SK-N-SH treated with all-trans-retinoic acid at 6 μM for 48 hours (cell line): ENCODE data around the gene CDKN2C.

Experiments used
- ATAC-seq: fragments of 200-7000 bp; cut with Tn5 transposase; 3 replicates; pipeline ENCODE4 v1.9.1; 2020; ENCODE audit warnings: mild to moderate bottlenecking, moderate library complexity
- BACH2 ChIP-seq: fragments of 250-450 bp; sonication (Bioruptor Pico); IDR thresholded peaks from 2 replicates; pipeline ENCODE4 v1.9.0; 2021; ENCODE audit warnings: mild to moderate bottlenecking, borderline replicate concordance
- CREB5 ChIP-seq: fragments of 250-450 bp; sonication (Bioruptor Pico); IDR thresholded peaks from 2 replicates; pipeline ENCODE4 v1.5.1; 2020; ENCODE audit warnings: low read depth, mild to moderate bottlenecking, moderate library complexity
- CSDC2 ChIP-seq: fragments of 250-450 bp; sonication (Bioruptor Pico); IDR thresholded peaks from 2 replicates; pipeline ENCODE4 v1.5.0; 2020; ENCODE audit warnings: mild to moderate bottlenecking, moderate library complexity
- CSRNP3 ChIP-seq: fragments of 250-450 bp; sonication (Bioruptor Pico); IDR thresholded peaks from 2 replicates; pipeline ENCODE4 v1.5.1; 2021; ENCODE audit warnings: mild to moderate bottlenecking, moderate library complexity
- ESRRG ChIP-seq: fragments of 250-450 bp; sonication (Bioruptor Pico); IDR thresholded peaks from 2 replicates; pipeline ENCODE4 v1.6.1; 2021; ENCODE audit warnings: mild to moderate bottlenecking
- GLIS3 ChIP-seq: fragments of 250-450 bp; sonication (Bioruptor Pico); IDR thresholded peaks from 2 replicates; pipeline ENCODE4 v1.5.0; 2020; ENCODE audit warnings: mild to moderate bottlenecking, moderate library complexity
- ISL1 ChIP-seq: fragments of 250-450 bp; sonication (Bioruptor Pico); IDR thresholded peaks from 2 replicates; pipeline ENCODE4 v2.1.2; 2022; ENCODE audit warnings: mild to moderate bottlenecking, moderate library complexity
- OSR1 ChIP-seq: fragments of 250-450 bp; sonication (Bioruptor Pico); IDR thresholded peaks from 2 replicates; pipeline ENCODE4 v1.8.0; 2022; ENCODE audit warnings: moderate library complexity, mild to moderate bottlenecking, inconsistent platforms
- PATZ1 ChIP-seq: fragments of 250-450 bp; sonication (Bioruptor Pico); IDR thresholded peaks from 2 replicates; pipeline ENCODE4 v1.8.0; 2020; ENCODE audit warnings: mild to moderate bottlenecking, moderate library complexity, borderline replicate concordance
- POU6F1 ChIP-seq: fragments of 250-450 bp; sonication (Bioruptor Pico); IDR thresholded peaks from 2 replicates; pipeline ENCODE4 v1.8.0; 2021; ENCODE audit warnings: low read depth, mild to moderate bottlenecking, moderate library complexity, borderline replicate concordance
- PPARA ChIP-seq: fragments of 250-450 bp; sonication (Bioruptor Pico); IDR thresholded peaks from 2 replicates; pipeline ENCODE4 v1.5.0; 2020; ENCODE audit warnings: mild to moderate bottlenecking, borderline replicate concordance
- RARB ChIP-seq: fragments of 250-450 bp; sonication (Bioruptor Pico); IDR thresholded peaks from 2 replicates; pipeline ENCODE4 v1.8.0; 2021; ENCODE audit warnings: mild to moderate bottlenecking, moderate library complexity
- TOX ChIP-seq: fragments of 250-450 bp; sonication (Bioruptor Pico); IDR thresholded peaks from 2 replicates; pipeline ENCODE4 v1.8.0; 2021; ENCODE audit warnings: mild to moderate bottlenecking, moderate library complexity, borderline replicate concordance
- TSHZ2 ChIP-seq: fragments of 250-450 bp; sonication (Bioruptor Pico); IDR thresholded peaks from 2 replicates; pipeline ENCODE4 v1.5.0; 2020; ENCODE audit warnings: mild to moderate bottlenecking, moderate library complexity
- ZNF565 ChIP-seq: fragments of 450-650 bp; formaldehyde crosslinking; conservative IDR thresholded peaks from 2 replicates; pipeline ENCODE4 v1.5.0; 2020; ENCODE audit warnings: low read depth, mild to moderate bottlenecking, moderate library complexity
- ZNF70 ChIP-seq: fragments of 450-650 bp; formaldehyde crosslinking; IDR thresholded peaks from 2 replicates; pipeline ENCODE4 v1.5.0; 2020; ENCODE audit warnings: mild to moderate bottlenecking, moderate library complexity
- ZNF8 ChIP-seq: fragments of 450-650 bp; formaldehyde crosslinking; IDR thresholded peaks from 2 replicates; pipeline ENCODE4 v1.5.0; 2020; ENCODE audit warnings: mild to moderate bottlenecking, moderate library complexity

Gene CDKN2C

GRCh38 chr1:50978144-50978851, 8.3 kb downstream of the CDKN2C start:
- peak; percentile 50 for ATAC-seq
- no peak for TF ChIP-seq RARB (CRISPR knock-in tag)
- no peak for TF ChIP-seq GLIS3 (CRISPR knock-in tag)
- TF ChIP-seq POU6F1 (CRISPR knock-in tag): no peak
- no peak for TF ChIP-seq TSHZ2 (CRISPR knock-in tag)
- TF ChIP-seq CSDC2 (CRISPR knock-in tag): no peak
- no peak for TF ChIP-seq CSRNP3 (CRISPR knock-in tag)
- TF ChIP-seq ZNF70 (CRISPR knock-in tag): no peak
- no peak for TF ChIP-seq TOX (CRISPR knock-in tag)
- TF ChIP-seq ESRRG (CRISPR knock-in tag): no peak
- no peak for TF ChIP-seq OSR1 (CRISPR knock-in tag)
- TF ChIP-seq CREB5 (CRISPR knock-in tag): no peak
- TF ChIP-seq PATZ1 (CRISPR knock-in tag): no peak
- TF ChIP-seq ZNF565 (CRISPR knock-in tag): no peak
- TF ChIP-seq ZNF8 (CRISPR knock-in tag): no peak
- TF ChIP-seq ISL1 (CRISPR knock-in tag): no peak
- no peak for TF ChIP-seq PPARA (CRISPR knock-in tag)
- TF ChIP-seq, all 23 proteins: peak for 0

GRCh38 chr1:50978852-50979781, 9.1 kb downstream of the CDKN2C start:
- no peak for TF ChIP-seq TOX (CRISPR knock-in tag)
- no peak for TF ChIP-seq GLIS3 (CRISPR knock-in tag)
- TF ChIP-seq OSR1 (CRISPR knock-in tag): no peak
- TF ChIP-seq ZNF8 (CRISPR knock-in tag): no peak
- TF ChIP-seq ZNF565 (CRISPR knock-in tag): no peak
- no peak for TF ChIP-seq BACH2
- TF ChIP-seq ESRRG (CRISPR knock-in tag): no peak
- no peak for TF ChIP-seq PATZ1 (CRISPR knock-in tag)
- no peak for TF ChIP-seq PPARA (CRISPR knock-in tag)

More at GRCh38 chr1:50978852-50979781, 9.1 kb downstream of the CDKN2C start:
- ATAC-seq: peak; percentile 35
